Stomach smooth muscle (tissue), 2 donors: ENCODE data around the gene NUDT4B.
"Not testable (repeated sequence)": the region's sequence is repeated elsewhere in the genome, so short reads cannot be mapped to it uniquely, and the experiment has no call there.

Experiments
- H3K27ac ChIP-seq: one replicate; pipeline ENCODE4 v1.7.0; 2013; ENCODE audit warnings: mild to moderate bottlenecking, low read length, inconsistent platforms
- H3K27me3 ChIP-seq, 2 donors: one replicate each; pipeline ENCODE4 v1.7.0; 2013; ENCODE audit warnings: low read length in 2 of 2; ENCODE audit not compliant: insufficient read depth in 2 of 2, control insufficient read depth in 1 of 2
- H3K36me3 ChIP-seq, 2 donors: one replicate each; pipeline ENCODE4 v1.7.0; 2013; ENCODE audit warnings: low read length in 2 of 2; ENCODE audit not compliant: control insufficient read depth in 2 of 2, insufficient read depth in 2 of 2
- H3K4me1 ChIP-seq: one replicate; pipeline ENCODE4 v1.7.0; 2013; ENCODE audit warnings: low read length; ENCODE audit not compliant: control insufficient read depth, insufficient read depth
- H3K4me3 ChIP-seq, 2 donors: one replicate each; pipeline ENCODE4 v1.7.0; 2013; ENCODE audit warnings: low read length in 2 of 2
- H3K9ac ChIP-seq, 2 donors: one replicate each; pipeline ENCODE4 v1.7.0; 2013; ENCODE audit warnings: low read length in 2 of 2, mild to moderate bottlenecking in 1 of 2
- H3K9me3 ChIP-seq, 2 donors: one replicate each; pipeline ENCODE4 v1.7.0; 2013; ENCODE audit warnings: low read length in 2 of 2; ENCODE audit not compliant: control insufficient read depth in 2 of 2
- donor health status: healthy.
- donor health status: Pancreatic carcinoma.

NUDT4B gene

DNA sequence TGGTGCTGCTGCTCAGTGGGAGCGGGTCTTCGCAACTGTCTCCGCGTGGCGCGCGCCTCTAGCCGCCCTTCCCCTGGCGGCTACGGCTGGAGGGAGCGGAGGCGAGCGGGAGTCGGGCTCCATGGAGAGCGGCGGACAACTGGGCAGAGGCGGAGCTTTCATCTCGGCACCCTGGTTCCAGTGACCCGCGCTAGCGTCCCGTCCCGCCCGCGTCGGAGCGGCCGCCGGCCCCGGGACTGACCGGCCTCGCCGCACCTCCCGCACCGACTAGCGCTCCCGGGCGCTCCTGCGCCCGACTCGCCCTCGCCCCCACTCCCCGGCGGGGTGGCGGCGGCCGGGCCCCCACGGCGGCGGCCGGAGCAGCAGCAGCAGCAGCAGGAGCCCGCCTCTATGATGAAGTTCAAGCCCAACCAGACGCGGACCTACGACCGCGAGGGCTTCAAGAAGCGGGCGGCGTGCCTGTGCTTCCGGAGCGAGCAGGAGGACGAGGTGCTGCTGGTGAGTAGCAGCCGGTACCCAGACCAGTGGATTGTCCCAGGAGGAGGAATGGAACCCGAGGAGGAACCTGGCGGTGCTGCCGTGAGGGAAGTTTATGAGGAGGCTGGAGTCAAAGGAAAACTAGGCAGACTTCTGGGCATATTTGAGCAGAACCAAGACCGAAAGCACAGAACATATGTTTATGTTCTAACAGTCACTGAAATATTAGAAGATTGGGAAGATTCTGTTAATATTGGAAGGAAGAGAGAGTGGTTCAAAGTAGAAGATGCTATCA, at the start of gene NUDT4B:
Gene NUDT4B, plus strand, starts transcription at position 212 of the 772 bp plus-strand sequence. Its CDS starts 179 bp downstream, at position 391.
- H3K27me3 ChIP-seq, H3K4me3 ChIP-seq, H3K9ac ChIP-seq, H3K4me1 ChIP-seq, H3K27ac ChIP-seq, H3K36me3 ChIP-seq, H3K9me3 ChIP-seq: not testable (repeated sequence)

DNA sequence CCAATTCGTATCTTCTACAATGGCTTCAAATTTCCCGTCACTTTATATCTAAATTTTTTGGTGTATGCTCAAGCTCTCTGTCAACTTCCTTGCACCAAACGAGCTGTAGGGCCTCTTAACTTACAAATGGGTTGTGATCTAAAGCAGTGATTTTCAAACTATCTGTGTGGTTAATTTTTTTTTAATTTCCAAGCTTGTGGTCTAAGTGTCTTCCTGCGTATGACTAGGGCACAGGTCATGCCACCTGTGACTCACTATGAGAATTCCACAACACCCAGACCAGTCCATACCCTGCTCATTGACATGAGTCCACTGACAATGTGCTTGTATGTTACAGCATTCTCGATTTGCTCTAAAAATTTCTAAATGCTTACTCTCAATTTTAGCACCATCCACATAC, 49.2 kb upstream of the NUDT4B start:
- not testable (repeated sequence) for H3K36me3 ChIP-seq, H3K9ac ChIP-seq, H3K9me3 ChIP-seq, H3K4me3 ChIP-seq, H3K27me3 ChIP-seq, H3K27ac ChIP-seq, H3K4me1 ChIP-seq

DNA sequence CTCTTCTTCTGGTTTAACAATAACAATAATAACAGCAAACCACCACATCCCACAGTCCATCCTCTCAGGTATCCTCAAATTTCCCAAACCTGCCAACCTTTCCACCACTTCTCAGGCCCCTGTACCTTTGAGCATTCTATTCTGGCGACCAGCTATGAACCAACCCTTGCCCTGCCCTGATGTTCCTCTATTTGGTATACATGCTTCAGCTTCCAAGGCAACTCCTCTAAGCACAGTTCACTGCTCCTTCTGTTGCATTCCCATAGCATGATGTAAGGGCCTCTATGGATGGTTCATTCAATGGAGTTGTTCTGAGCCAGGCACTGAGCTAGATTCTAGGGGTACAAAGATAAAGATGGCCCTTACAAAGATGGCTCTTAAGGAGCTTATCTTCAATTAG, 46.3 kb upstream of the NUDT4B start:
- H3K4me1 ChIP-seq, H3K4me3 ChIP-seq, H3K9me3 ChIP-seq, H3K27me3 ChIP-seq, H3K27ac ChIP-seq, H3K36me3 ChIP-seq, H3K9ac ChIP-seq: not testable (repeated sequence)

DNA sequence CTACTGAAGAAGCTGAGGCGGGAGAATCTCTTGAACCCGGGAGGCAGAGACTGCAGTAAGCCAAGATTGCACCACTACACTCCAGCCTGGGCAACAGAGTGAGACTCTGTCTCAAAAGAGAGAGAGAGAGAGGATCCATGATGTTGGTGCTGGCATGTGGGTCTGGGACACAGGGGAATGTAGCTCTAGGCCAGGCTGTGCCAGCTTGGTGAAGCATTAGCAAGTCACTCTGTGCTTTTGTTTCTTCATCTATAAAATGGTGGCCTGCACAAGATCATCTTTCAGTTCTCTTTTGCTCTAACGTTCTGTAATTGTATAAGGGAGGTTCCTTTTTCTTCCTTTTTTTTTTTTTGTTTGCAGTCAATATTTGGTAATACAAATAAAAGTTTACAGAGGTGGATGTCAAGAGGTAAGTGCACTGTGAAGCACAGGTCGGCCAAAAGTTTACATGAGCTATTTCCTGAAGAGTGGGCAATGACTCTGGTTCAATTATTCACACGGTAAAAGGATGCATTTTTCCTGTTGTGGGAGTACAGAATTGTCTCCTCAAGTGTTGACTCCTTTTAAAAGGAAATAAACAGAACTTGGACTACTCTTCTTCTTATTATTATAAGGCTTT, 44.5 kb upstream of the NUDT4B start:
- not testable (repeated sequence) for H3K9me3 ChIP-seq, H3K27ac ChIP-seq, H3K4me3 ChIP-seq, H3K36me3 ChIP-seq, H3K27me3 ChIP-seq, H3K9ac ChIP-seq, H3K4me1 ChIP-seq

DNA sequence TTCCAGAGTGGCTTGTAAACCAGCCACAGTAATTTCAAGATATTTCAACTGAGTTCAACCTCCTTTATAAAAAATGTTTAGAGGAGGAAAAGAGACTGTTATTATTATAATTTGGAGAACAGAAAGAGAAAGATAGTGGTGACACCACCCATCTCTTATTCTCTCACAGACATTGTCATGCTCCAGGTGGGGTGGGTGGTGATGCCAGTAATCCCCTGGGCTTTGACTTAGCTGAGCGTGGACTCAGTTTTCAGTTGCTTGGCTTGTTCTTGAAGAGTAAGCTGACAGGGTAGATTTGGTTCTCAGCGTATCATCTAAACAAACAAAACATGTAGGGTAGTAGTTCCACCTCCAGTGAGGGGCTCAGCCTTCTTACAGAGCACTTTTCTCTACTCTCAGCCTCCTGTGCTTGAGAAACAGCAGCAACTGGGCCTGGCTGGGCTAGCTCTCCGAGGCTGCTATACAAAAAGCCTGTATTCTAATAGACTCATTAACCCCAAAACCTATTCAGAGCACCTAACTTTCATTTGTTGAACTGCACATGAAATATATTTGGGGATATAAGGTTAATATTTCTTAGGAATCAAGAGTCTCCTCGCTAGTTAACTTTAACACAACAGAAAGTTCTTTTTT, 43.1 kb upstream of the NUDT4B start:
- not testable (repeated sequence) for H3K4me3 ChIP-seq, H3K36me3 ChIP-seq, H3K9me3 ChIP-seq, H3K27ac ChIP-seq, H3K27me3 ChIP-seq, H3K4me1 ChIP-seq, H3K9ac ChIP-seq

DNA sequence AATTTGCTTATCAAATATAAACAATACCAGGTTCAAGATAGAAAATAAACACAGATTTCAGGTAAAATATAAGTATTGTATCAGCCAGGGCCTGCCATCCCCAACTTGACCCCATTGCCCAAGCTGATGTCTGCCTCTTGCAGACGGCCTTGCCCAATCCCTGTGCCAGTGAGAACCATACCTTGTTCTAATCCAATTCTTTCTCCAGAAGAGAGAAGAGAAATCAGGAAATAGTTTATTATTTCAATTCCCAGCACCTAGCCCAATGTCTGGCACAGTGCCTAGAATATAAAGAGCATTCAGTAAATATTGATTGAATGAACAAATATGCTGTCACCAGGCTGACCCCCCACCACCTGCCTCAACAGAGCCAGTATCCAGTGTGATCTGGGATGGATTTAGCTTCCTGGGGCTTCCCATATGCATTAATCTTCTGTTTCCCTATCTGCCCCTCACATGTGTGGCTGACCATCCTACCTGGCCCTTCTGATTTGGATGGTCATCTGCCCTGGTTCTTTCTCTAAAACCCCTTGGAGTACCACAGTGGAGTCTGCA, 39.7 kb upstream of the NUDT4B start:
- not testable (repeated sequence) for H3K27ac ChIP-seq, H3K9me3 ChIP-seq, H3K9ac ChIP-seq, H3K4me3 ChIP-seq, H3K27me3 ChIP-seq, H3K4me1 ChIP-seq, H3K36me3 ChIP-seq

DNA sequence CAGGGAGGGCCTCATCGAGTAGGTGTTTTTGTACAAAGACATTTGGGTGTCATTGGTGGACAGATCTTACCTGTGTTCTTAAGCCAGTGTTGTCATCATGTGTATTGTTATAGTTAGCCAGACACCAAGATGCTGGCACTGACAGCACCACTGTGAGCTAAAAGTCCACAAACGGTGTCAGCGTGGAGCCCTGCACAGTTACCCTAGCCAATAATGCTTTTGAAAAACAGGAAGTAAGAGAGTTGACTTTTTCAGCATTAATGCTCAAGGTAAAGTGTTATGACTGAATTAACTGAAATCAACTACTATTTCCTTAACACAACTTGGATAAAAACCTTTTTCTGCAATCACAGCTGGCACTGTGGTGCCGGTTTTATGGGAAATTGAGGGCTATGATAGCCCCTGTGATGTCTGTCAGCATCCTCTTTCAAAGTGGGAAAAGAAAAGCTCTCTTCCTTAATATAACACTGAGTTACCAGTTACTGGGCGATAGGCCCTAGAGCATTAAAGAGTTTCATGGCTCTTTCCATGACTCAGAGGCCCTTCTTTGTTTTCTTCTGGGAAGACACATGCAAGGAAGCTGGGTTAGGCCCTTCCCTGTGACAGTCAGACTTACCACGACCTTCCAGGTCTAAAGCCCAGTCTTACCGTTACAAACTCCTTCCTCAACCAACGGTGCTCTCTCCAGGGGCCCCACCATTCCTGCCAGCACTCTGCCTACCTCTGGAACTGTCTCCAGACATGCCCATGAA, 37.6 kb upstream of the NUDT4B start:
- H3K27me3 ChIP-seq, H3K4me1 ChIP-seq, H3K27ac ChIP-seq, H3K4me3 ChIP-seq, H3K9me3 ChIP-seq, H3K9ac ChIP-seq, H3K36me3 ChIP-seq: not testable (repeated sequence)

DNA sequence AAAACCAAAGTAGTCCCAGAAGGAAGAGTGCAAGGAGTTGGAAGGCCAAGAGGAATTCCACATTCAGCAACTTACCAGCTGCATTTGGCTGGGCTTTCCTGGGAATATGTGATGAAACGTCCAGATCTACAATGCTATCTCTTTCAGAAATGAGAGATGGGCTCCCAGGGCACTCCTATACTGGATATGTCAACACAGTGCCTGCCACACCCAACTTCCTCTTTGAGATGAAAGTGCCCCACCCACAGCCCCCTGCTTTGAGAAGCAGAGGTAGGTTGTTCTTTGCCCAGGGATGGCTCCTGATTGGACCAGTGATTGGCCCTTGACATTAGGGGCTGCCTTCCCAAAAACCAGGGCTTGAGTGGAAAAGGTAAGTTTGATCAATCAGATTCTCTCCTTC, 36.2 kb upstream of the NUDT4B start:
- not testable (repeated sequence) for H3K27me3 ChIP-seq, H3K4me3 ChIP-seq, H3K36me3 ChIP-seq, H3K9ac ChIP-seq, H3K4me1 ChIP-seq, H3K27ac ChIP-seq, H3K9me3 ChIP-seq

DNA sequence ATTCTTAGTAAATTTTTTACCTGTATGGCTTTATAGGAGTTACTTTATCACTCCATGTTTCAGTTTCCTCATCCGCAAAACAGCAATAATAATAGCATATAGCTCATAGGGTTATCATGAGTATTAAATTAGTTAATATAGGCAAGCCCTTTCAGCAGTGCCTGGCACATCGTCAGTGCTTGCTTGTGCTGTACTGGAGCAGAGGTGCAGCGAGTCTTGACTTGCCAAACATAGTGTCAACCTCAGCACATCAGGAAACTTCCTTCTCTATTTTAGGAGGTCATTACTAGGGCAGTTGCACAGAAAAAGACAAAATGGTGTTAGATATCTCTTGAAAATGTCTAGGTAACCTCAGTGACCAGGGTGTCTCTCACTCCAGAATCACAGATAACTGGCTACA, 33.1 kb upstream of the NUDT4B start:
- not testable (repeated sequence) for H3K9me3 ChIP-seq, H3K9ac ChIP-seq, H3K36me3 ChIP-seq, H3K27me3 ChIP-seq, H3K4me3 ChIP-seq, H3K27ac ChIP-seq, H3K4me1 ChIP-seq

DNA sequence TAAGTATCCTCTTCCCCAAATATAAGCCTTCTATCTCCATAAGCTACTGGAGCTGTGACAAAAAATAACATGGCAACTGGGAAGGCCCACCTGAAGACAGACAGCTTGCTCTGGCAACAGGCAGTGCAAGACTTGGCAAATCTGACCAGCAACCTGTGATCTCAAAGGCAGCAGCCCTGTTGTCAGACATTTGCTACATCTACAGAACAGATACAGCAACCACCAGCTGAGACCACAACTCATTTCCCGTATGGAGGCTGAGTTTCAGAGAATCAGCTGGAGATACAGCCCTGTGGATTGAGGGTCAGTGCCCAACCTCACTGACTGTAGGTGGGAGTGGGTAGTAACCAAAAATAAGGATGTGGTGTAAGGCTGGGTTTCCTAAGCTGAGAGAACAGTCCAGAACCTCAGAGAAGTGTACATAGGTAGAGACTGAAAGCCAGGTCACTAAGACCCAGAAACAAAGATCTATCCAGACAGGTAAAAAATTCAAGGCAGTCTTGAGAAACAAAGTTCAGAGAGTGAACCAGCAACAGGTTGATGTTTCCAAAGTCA, 31.5 kb upstream of the NUDT4B start:
- H3K9me3 ChIP-seq, H3K27ac ChIP-seq, H3K36me3 ChIP-seq, H3K9ac ChIP-seq, H3K4me1 ChIP-seq, H3K27me3 ChIP-seq, H3K4me3 ChIP-seq: not testable (repeated sequence)
